Kidney (tissue), 14 donors: Measurements from ENCODE around the gene KDF1. TPM values are rescaled to one million over a fixed set of nuclear protein-coding genes. Genes with fewer than 3 reads are reported as not detected.

Experiments
- DNase-seq, 5 donors: peaks; one replicate each; pipeline ENCODE4 v3.0.0-alpha.2; 2013 to 2020
- FAIRE-seq: peaks from 2 replicates; lab custom pipeline; 2012; peaks lifted over from hg19 to GRCh38; lab: Jason Lieb, UNC
- H3K27ac ChIP-seq, 2 donors: one replicate each; pipeline ENCODE4 v1.7.0; 2013; ENCODE audit warnings: low read depth in 2 of 2, low read length in 2 of 2, inconsistent platforms in 1 of 2
- H3K27me3 ChIP-seq: one replicate; pipeline ENCODE4 v1.7.1; 2013; ENCODE audit warnings: low read length, inconsistent platforms; ENCODE audit not compliant: control insufficient read depth, insufficient read depth
- H3K36me3 ChIP-seq, 3 donors: one replicate each; pipeline versions ENCODE4 v1.7.0 to v1.7.1; 2013; ENCODE audit warnings: low read length in 3 of 3, control low read depth in 1 of 3, inconsistent platforms in 1 of 3; ENCODE audit not compliant: insufficient read depth in 3 of 3, control insufficient read depth in 2 of 3
- H3K4me1 ChIP-seq, 3 donors: one replicate each; pipeline versions ENCODE4 v1.7.0 to v1.7.1; 2013; ENCODE audit warnings: low read length in 3 of 3, inconsistent platforms in 1 of 3, low read depth in 1 of 3; ENCODE audit not compliant: control insufficient read depth in 2 of 3, insufficient read depth in 2 of 3
- H3K4me3 ChIP-seq, 3 donors: one replicate each; pipeline versions ENCODE4 v1.7.0 to v1.8.1; 2013; ENCODE audit warnings: low read length in 3 of 3, control low read depth in 1 of 3, inconsistent platforms in 1 of 3
- H3K9ac ChIP-seq, 3 donors: one replicate each; pipeline versions ENCODE4 v1.7.0 to v1.7.1; 2013; ENCODE audit warnings: low read length in 3 of 3, control low read depth in 1 of 3, inconsistent platforms in 1 of 3
- H3K9me3 ChIP-seq, 3 donors: one replicate each; pipeline versions ENCODE4 v1.7.0 to v1.7.1; 2013; ENCODE audit warnings: low read length in 3 of 3, control low read depth in 1 of 3, inconsistent platforms in 1 of 3; ENCODE audit not compliant: control insufficient read depth in 2 of 3, insufficient read depth in 1 of 3
- intact Hi-C: fragments of 100-400 bp; cut with DNase I; formaldehyde crosslinking; loops from one replicate; pipeline ENCODE4 v1.11.1; 2022
- polyA plus RNA-seq: library from polyadenylated mRNA; stranded (reverse); fragments of 350-450 nt; fragmentation: Illumina TruSeq; extraction: RNeasy Lipid Tissue Mini Kit (QIAGEN cat#74804); gene quantifications from one replicate; pipeline ENCODE4 v1.2.3, GENCODE V29; 2014; ENCODE audit warnings: low read depth, low replicate concordance; ENCODE audit not compliant: insufficient read depth
- total RNA-seq: library from RNA; stranded (reverse); fragmentation: NEBNext Ultra II Directional; extraction: Animal tissue kit (Norgen Biotek cat#: 25700); gene quantifications from one replicate; pipeline ENCODE4 v1.2.1, GENCODE V29; 2021
- TF ChIP-seq, protein P1 (sequence below): IDR thresholded peaks from 3 replicates; pipeline ENCODE4 v1.5.1; 2012; ENCODE audit warnings: mild to moderate bottlenecking, moderate library complexity, borderline replicate concordance; ENCODE audit not compliant: insufficient read depth; ENCODE audit errors: extremely low read depth
- donor health status: control.
- donor health status: control.
- donor health status: control.
- donor health status: control.
- donor health status: control.
- donor health status: DM: yes; HTN: yes; CAD: no.
- donor health status: Normal renal cell carcinoma (clear cell type).

KDF1 gene
- total and polyA plus RNA-seq, 2 donors from 2014 or later: 14.1 to 19.3 TPM

GRCh38 chr1:26907071-26907917, 53.0 kb downstream of the KDF1 start:
- Histone ChIP-seq H3K9me3 (no peaks in the 10 kb centered on the region), H3K27ac (peak overlapping the region in 1 of 2 donors; percentile 71), H3K4me3 (no peak overlapping the region), H3K4me1 (peaks cover 0 to 13% (median 9%) of the 10 kb centered on the region in 3 donors), H3K36me3 (no peaks in the 10 kb centered on the region), H3K27me3 (no peaks in the 10 kb centered on the region), H3K9ac (no peak overlapping the region)
- no peak for FAIRE-seq
- intact Hi-C loops: no loop called here
- DNase-seq: peak in 1 of 5 donors; percentile 88
- TF ChIP-seq, protein P1, sequence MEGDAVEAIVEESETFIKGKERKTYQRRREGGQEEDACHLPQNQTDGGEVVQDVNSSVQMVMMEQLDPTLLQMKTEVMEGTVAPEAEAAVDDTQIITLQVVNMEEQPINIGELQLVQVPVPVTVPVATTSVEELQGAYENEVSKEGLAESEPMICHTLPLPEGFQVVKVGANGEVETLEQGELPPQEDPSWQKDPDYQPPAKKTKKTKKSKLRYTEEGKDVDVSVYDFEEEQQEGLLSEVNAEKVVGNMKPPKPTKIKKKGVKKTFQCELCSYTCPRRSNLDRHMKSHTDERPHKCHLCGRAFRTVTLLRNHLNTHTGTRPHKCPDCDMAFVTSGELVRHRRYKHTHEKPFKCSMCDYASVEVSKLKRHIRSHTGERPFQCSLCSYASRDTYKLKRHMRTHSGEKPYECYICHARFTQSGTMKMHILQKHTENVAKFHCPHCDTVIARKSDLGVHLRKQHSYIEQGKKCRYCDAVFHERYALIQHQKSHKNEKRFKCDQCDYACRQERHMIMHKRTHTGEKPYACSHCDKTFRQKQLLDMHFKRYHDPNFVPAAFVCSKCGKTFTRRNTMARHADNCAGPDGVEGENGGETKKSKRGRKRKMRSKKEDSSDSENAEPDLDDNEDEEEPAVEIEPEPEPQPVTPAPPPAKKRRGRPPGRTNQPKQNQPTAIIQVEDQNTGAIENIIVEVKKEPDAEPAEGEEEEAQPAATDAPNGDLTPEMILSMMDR: no peak

- Histone ChIP-seq H3K9ac (peak overlapping the region; percentile 90 to 92 (median 90)), H3K9me3 (no peaks in the 10 kb centered on the region), H3K4me1 (peaks cover 0 to 14% (median 3%) of the 10 kb centered on the region in 3 donors), H3K27ac (peak overlapping the region; percentile 79 to 87), H3K4me3 (peak overlapping the region; percentile 79 to 95 (median 81)), H3K27me3 (no peaks in the 10 kb centered on the region), H3K36me3 (no peaks in the 10 kb centered on the region)
- FAIRE-seq (no peak), DNase-seq (no peak)
- TF ChIP-seq, protein P1: no peak
- intact Hi-C loops: no loop called here
These were observed 59.3 kb downstream of the KDF1 start for GRCh38 chr1:26900815-26901511.

- peak within 1 kb of the TSS; percentile 79 to 87 for H3K27ac ChIP-seq
- H3K9ac ChIP-seq: peak within 1 kb of the TSS; percentile 90 to 92 (median 90)
- DNase-seq: peak; percentile 94 to 97 (median 96)
- H3K36me3 ChIP-seq: no peaks in the 10 kb centered on the region
- no peaks in the 10 kb centered on the region for H3K27me3 ChIP-seq
- intact Hi-C loops: no loop called here
- FAIRE-seq: no peak
- H3K4me3 ChIP-seq: peak within 1 kb of the TSS; percentile 79 to 95 (median 81)
- no peaks in the 10 kb centered on the region for H3K9me3 ChIP-seq
- H3K4me1 ChIP-seq: peaks cover 0 to 14% (median 3%) of the 10 kb centered on the region in 3 donors
- TF ChIP-seq, protein P1: peak; percentile 24
These were observed 60.1 kb downstream of the KDF1 start, which contains the start of gene GPATCH3 for GRCh38 chr1:26900001-26900814. Gene GPATCH3, minus strand, starts transcription at chr1:26900467. Its CDS starts 25 bp downstream, at chr1:26900442.

Other genes with a start within 250 kb of the KDF1 start
- 13.8 TPM for gene PIGV, start 172.5 kb downstream of the KDF1 start, total RNA-seq
- gene PIGV, start 172.5 kb downstream of the KDF1 start, polyA plus RNA-seq: 15.5 TPM
- 15.6 TPM for gene ZDHHC18, start 133.8 kb downstream of the KDF1 start, total RNA-seq
- 6.7 TPM for gene ZDHHC18, start 133.8 kb downstream of the KDF1 start, polyA plus RNA-seq
- 44.7 TPM for gene SFN, start 97.3 kb downstream of the KDF1 start, total RNA-seq
- 2.9 TPM for gene SFN, start 97.3 kb downstream of the KDF1 start, polyA plus RNA-seq
- gene GPN2, start 70.2 kb downstream of the KDF1 start, total RNA-seq: 28.8 TPM
- 24.6 TPM for gene GPN2, start 70.2 kb downstream of the KDF1 start, polyA plus RNA-seq
- gene GPATCH3, start 60.0 kb downstream of the KDF1 start, total RNA-seq: 15.8 TPM
- 15.8 TPM for gene GPATCH3, start 60.0 kb downstream of the KDF1 start, polyA plus RNA-seq
- 0.79 TPM for gene NR0B2, start 46.5 kb downstream of the KDF1 start, total RNA-seq
- gene NR0B2, start 46.5 kb downstream of the KDF1 start, polyA plus RNA-seq: 16.5 TPM
- 61.5 TPM for gene NUDC, start 38.7 kb downstream of the KDF1 start, total RNA-seq
- 112 TPM for gene NUDC, start 38.7 kb downstream of the KDF1 start, polyA plus RNA-seq
- gene TRNP1, start 33.2 kb upstream of the KDF1 start, total RNA-seq: 38.3 TPM
- gene TRNP1, start 33.2 kb upstream of the KDF1 start, polyA plus RNA-seq: 33.0 TPM
- 10.2 TPM for gene TENT5B, start 52.4 kb upstream of the KDF1 start, total RNA-seq
- gene TENT5B, start 52.4 kb upstream of the KDF1 start, polyA plus RNA-seq: 12.6 TPM
- 29.8 TPM for gene SLC9A1, start 194.7 kb upstream of the KDF1 start, total RNA-seq
- gene SLC9A1, start 194.7 kb upstream of the KDF1 start, polyA plus RNA-seq: 19.3 TPM